ENCODE data around the gene ZFHX3.

Gene ZFHX3

DNA sequence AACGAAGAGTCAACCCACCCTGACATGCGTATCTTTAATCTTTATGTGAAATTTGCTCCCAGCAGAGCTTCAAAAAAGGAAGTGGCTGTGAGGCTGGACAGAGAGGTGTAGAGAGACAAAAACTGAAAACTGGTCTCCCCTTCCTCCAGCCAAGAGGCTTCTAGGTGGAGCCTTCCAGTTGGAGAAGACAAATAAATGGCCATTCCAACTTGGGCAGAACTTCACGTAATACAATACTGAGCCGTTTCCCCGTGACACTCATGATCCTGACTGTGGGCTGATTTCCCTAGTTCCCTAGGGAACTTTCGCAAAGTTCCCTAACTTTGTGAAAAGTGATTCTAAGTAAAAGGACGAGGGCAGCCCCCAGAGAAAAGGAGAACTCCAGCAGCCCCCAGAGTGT lies 78.8 kb downstream of the ZFHX3 start:
- no peak for DNase-seq

DNA sequence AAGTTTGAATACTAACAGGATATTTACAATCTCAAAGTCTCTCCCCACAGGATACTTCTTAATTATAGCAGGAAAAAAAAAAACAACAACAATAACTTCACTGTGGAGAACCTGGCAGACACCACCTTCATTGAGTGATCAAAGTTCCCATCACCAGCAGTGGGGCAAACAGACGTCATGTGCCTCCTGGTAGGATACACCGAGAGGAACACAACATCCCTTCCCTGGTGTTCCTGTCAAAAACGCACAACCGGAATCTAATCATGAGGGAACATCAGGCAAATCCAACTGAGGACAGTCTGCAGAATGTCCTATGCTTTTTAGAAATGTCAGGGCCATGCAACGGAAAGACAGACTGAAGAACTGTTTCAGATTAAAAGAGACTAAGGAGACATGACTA lies 80.0 kb downstream of the ZFHX3 start:
- DNase-seq, result no peak

DNA sequence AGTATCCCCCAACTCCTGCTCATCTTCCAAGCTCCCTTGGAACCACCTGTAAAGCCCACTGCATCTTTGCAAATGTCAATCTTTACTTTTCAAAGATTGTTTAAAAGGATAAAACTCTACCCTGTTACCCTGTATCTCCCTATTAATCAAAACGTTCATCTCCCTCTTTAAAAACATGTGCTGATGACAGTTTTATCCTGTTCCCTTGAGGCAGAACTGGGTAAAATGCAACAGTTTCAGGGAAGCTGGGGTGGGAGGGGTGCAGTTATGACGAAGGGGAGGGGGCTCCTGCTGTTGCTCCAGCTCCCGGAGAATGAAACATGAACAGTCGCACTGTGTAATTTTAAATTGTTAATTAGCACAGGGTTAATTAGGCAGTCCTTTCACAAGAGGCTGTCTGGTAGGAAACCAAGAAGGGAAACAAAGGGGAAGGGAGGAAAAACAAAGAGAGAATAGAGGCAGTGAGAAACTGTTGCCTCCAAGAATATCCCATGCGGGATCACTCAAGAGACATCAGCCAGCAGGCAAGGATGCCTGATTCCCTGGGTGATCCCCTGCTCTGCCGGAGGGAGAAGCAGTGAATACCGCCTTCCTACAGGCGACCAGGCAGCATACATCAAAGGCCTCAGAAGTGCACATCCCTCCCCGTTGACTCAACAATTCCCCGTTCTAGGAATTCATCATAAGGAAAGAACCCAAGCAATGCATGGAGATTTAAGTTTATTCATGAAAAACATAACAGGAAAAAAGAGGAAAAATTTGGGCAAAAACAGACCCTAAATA lies 84.2 kb downstream of the ZFHX3 start:
- no peak for DNase-seq

DNA sequence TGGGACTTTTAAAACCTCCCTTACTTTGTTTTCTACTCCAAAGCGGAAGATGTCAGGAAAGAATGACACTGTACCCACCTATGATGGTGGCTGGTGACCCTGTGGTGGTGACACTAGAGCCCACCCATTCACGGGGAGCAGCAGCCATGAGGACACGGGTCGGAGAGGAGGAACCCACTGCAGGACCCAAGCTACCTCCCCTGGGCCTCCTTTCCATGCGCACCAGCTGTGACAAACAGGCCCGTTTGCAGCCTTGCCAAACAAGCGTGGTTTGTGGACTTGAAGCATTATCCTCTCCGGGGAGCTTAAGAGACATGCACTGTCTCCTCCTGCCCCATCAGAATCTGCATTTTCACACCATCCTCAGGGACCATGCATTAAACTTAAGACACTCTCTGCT lies 85.6 kb downstream of the ZFHX3 start:
- DNase-seq, result no peak

GRCh38 chr16:72961863-72962262 lies 86.1 kb downstream of the ZFHX3 start:
- DNase-seq, result no peak

- DNase-seq, result peak; percentile 75
Observed at GRCh38 chr16:72961115-72961832, 86.7 kb downstream of the ZFHX3 start.

- DNase-seq, result no peak
Observed at GRCh38 chr16:72960101-72960500, 87.8 kb downstream of the ZFHX3 start.

DNA sequence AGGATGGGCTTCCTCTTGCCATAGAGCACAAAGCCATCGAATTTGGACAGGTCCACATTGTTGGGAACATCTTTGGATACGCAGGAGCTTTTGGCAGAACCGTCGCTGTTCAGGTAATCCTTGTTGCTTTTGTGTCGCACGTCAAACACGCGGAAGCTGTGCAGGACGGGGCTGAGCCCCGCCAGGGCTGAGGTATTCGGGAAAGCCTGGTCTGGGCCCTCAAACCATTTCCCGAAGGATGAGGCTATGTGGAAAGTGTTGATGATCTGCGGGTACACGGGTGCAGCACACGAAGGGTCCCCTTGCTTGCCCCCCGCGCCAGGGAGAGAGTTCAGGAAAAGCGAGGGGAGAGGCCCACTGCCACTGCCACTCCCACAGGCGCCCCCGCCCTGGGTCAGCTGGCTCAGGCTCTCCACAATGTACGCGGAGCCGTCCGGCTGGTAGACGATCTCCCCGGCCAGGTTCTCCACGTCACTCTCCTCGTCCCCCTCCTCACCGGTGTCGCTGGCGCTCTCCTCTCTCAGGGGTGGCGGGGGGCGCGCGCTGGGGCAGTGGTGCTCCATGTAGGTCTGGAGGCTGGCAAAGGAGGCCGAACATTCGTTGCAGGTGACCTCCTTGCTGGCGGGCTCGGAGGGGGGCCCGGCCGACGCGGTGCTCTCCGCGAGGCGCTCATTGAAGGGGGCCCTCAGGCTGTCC lies 88.5 kb downstream of the ZFHX3 start:
- no peak for DNase-seq

GRCh38 chr16:72958522-72959076 lies 89.3 kb downstream of the ZFHX3 start:
- no peak for DNase-seq

DNA sequence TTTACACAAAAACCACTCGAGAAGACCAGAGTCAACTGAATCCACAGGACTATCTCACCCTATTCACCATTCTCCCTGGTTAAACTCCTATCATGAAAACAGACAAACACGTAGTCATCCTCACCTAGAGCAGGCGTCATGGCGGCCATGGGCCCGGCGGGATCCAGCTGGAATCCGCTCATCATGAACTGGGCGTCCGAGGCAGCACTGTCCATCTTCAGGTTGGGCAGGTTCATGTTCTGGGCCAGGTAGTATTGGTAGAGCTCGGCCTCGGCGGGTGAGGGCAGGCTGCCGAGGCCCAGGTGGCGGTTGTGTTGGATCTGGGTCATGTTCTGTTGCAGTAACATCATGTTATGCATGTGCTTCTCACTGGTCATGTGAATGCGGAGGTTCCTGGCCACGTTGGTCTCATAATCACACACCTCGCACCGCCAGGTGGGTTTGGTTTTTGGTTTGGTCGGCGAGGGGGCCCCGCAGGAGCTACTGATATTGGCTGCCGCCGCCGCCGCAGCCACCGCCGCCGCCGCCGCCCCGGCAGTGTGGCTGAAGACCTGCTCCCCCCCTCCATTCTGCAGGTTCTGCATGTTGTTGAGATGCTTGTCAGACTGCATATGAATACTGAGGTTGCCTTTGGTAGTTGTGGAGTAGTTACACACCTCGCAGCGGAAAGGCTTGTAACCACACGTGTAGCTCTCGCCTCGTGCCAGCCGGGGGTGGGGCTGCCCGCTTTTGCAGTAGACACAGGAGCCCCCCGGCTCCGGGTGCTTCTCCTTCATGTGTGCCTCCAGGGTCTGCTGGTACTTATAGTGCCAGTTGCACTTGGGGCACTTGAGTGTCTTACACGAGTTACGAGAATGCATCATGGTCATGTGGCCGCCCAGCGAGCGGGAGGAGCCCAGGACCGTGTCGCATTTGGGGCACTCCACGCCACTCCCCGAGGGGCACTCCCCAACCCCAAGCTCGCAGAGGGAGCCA lies 90.3 kb downstream of the ZFHX3 start:
- DNase-seq, result no peak

DNA sequence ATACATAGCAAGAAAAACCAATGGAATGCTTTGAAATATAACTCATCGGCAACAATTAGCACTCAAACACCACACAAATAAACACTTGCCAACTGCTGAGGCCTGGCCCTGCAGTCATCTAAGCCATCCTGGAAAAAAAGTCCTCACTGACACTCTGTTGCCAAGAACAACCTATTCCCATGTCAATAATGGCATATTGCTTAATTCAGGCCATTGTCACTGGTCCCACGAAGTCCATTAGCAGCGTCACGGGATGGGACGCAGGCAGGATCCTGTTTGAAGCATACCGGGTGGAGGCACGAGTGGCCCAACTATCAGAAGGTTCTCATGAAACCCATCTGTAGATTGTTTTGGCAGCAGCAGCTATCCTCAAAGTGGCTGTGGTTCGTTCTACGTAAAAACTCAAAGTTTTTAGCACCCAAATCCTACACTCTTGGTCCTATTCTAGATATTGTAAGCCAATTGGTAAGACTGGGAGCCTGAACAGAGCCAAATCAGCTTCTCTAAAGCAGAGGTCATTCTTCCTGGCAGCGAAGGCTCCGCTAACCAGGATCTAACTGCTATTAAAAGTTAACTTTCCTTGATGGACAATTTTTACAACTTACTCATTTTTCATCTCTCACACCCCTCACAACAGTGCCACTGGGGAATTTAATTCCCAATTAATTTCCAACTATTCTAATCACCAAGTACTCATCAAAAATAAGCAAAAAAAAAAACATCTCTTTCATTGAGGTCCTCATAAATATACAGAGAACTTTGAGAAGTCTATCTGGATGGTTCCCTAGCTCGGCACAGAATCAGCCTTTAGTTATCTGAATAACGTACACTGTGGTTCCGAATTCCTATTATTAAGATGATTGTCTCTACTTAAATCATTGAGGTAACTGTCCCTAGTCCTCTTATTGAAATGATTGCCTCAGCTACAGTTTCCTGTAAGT lies 91.5 kb downstream of the ZFHX3 start:
- DNase-seq, result no peak

GRCh38 chr16:72952811-72953271 lies 95.1 kb downstream of the ZFHX3 start:
- DNase-seq, result no peak

DNA sequence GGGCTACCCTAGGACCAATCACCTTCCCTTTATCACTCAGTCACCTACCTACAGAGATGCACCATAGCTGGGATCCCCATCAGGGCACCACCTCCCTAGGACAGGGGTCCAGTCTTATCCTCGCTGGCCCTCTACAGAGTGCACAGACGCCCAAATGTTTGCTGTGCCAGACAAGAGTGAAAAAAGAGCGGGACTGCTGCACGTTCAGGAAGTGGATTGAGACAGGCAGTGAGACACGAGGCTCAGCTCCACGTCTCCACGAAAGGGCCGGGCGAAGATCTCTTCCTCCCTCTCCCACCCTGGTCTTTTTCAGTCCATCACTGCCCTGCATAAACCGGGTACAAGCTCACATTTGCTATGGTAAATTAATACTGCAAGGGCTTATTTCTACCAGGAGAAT lies 95.5 kb downstream of the ZFHX3 start:
- DNase-seq, result no peak

DNA sequence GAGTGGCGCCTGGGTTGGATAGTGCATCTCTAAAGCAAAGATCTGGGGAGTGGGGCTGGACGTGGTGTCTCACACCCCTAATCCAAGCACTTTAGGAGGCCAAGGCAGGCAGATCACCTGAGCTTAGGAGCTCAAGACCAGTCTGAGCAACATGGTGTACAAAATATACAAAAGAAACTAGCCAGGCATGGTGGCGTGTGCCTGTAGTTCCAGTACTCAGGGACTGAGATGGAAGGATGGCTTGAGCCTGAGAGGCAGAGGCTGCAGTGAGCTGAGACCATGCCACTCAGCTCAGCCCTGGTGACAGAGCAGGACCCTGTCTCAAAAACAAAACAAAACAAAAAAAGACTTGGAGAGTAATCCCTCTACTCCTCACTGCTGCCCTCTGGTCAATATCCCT lies 96.0 kb downstream of the ZFHX3 start:
- DNase-seq, result no peak

DNA sequence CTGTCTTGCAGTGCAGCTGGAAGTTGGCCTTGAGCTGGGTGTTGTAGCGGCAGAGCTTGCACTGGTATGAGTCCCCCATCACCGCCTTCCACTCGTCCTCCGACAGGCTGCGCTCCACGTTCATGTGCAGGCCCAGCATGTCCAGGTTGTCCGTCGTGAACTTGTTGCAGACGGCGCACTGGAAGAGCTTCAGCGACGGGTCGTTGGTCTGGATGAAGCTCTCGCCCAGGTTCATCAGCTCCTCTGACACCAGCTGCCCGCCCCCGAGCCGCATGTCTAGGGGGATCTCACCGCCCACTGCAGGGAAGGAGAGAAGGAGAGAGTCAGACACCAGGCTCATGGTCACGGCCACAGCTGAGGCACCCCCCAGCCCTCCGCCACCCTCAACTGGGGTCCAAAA lies 97.3 kb downstream of the ZFHX3 start:
- DNase-seq, result no peak

GRCh38 chr16:72948238-72948829 lies 99.6 kb downstream of the ZFHX3 start:
- DNase-seq, result no peak

- no peak for DNase-seq
Observed at GRCh38 chr16:72947379-72948237, 100.3 kb downstream of the ZFHX3 start.

DNA sequence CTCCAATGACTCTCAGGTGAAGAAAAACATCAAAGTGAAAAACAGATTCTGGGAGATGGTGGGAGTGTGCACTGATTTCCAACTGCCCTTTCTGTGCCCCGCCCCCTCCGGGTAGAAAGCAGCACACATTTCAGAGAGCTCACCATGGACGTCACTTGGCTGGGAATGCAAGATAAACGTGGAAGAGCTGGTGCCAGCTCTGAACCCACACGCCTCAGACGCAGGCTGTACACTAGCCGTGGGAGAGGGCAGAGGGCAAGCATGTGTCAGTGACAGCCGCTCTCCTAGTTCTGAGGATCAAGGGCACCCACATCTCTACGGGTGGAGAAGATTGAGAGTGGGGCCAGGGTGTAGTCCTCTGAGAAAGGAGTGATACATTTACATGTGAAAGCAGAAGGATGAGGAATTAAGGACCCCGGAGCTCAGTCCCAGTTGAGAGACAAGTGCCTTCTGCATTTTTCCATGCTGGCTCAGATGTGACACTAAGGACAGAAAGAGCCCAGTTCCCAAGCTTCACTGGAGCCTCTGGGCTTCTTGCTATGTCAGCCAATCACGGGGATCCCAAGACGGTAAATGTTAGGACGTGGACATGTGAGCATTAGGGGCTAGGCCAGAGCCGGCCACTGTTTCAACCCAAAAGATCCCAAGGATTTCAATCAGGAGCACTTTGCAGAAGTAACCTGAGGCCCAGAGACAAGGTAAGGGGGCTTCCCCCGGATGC lies 101.3 kb downstream of the ZFHX3 start:
- DNase-seq, result no peak

DNA sequence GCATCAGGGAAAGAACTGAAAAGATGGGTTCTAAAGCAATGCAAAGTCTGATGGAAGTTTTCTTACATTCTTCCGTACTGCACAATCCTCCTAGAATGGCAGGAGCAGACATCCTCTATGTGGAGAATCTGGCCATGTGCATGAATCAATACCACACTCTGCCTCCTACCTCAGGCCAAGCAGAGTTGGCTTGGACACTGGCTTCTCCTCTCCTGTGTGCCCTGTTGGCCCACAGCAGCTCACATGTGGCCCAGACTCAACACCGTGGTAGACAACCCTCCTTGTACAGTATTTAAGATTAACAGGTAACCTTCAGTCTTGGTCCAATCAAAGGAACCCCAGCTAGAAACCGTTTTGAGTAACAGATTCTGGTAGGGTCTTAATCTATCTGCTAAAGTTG lies 101.9 kb downstream of the ZFHX3 start:
- DNase-seq, result no peak

All from NCI-H1436 treated with DMSO at 0.1 percent for 48 hours (cell line).